ENCODE results near the gene TCEA2. TPM values are rescaled to one million over a fixed set of nuclear protein-coding genes. Genes with fewer than 3 reads are reported as not detected.

TCEA2 gene
- total and polyA plus RNA-seq, 2 of the 13 experiments (the other 11 are each of a cell fraction or from before 2014, with no cell fraction given), result 28.1 to 33.7 TPM

DNA sequence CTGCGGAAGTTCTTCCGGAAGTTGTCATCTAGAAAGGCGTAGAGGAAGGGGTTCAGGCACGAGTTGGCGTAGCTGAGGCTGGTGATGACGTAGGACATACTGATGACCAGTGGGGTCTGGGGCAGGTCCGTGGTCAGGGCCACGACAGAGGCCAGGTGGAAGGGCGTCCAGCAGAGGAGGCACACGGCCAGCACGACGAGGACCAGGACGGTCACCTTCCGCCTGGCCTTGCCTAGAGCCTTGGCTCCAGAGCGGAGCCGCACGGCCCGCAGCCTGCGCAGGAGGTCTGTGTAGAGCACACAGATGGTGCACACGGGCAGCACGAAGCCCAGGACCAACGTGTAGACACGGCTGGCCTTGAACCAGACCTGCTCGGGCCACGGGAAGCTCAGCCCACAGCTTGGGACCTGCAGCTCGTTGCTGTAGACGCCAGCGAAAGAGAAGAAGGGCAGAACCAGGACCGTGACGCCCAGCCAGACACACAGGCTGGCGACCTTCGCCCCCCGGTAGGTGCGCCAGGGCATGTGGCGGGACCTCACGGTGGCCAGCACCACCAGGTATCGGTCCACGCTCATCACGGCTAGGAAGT, 42.9 kb downstream of the TCEA2 start (continued):
- TF ChIP-seq, protein P1, sequence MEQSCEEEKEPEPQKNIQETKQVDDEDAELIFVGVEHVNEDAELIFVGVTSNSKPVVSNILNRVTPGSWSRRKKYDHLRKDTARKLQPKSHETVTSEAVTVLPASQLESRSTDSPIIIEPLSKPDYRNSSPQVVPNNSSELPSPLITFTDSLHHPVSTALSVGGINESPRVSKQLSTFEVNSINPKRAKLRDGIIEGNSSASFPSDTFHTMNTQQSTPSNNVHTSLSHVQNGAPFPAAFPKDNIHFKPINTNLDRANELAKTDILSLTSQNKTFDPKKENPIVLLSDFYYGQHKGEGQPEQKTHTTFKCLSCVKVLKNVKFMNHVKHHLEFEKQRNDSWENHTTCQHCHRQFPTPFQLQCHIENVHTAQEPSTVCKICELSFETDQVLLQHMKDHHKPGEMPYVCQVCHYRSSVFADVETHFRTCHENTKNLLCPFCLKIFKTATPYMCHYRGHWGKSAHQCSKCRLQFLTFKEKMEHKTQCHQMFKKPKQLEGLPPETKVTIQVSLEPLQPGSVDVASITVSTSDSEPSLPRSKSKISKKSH (CRISPR knock-in tag; IDR thresholded peaks at IDR 0.05; ENCODE audit: borderline replicate concordance), result 0 out of 2 replicates have a peak, but pooled peaks have one; percentile 38
- no peak for TF ChIP-seq RBM22 (optimal IDR thresholded peaks at IDR 0.05; ENCODE audit: low read length)

DNA sequence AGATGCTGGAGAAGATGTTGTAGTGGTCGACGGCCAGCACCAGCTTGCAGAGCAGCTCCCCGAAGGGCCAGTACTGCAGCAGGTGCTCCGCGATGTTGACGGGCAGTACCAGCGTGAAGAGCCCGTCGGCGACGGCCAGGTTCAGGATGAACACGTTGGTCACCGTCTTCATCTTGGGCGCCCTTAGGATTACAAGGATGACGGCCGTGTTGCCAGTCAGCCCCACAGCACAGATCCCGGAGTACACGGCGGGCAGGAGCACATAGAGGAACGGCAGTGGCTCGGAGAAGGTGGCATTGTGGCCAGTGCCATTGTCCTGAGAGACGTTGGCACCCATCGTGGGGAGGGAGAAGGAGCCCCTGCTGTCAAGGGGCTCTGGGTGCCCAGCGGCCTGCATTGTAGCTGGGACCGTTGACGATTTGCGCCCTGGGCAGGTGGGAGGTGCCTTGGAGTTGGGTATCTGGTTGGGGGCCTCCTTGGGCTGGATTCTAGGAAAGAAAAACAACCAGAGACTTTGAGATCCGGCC, 43.5 kb downstream of the TCEA2 start:
- H2AFZ ChIP-seq (ENCODE audit: low read length), result no peak overlapping the region
- peaks cover 37 to 85% of the 10 kb centered on the region in 2 experiments for H3K27me3 ChIP-seq (ENCODE audit: control insufficient read depth in 1 of 2, insufficient read depth in 2 of 2, low read length in 2 of 2)
- H4K20me1 ChIP-seq (ENCODE audit: insufficient read depth, low read length), result peaks cover 8% of the 10 kb centered on the region; the same call in 1 of the 2 replicates
- CTCF ChIA-PET (ENCODE audit: low intra/inter-chr PET ratio, low total read pairs), result no interaction called here
- POLR2A ChIA-PET, result no interaction called here
- no peaks in the 10 kb centered on the region for H3K79me2 ChIP-seq (ENCODE audit: insufficient read depth, low read length)
- ATAC-seq (no peak), FAIRE-seq (no peak), DNase-seq (ENCODE audit: low spot score) (no peak)
- no peak overlapping the region for H3K27ac ChIP-seq (ENCODE audit: extremely low read length, insufficient read depth, low read length)
- H3K9me3 ChIP-seq (ENCODE audit: low read length), result no peaks in the 10 kb centered on the region
- H3K36me3 ChIP-seq (replicated peaks in 1 of 2; ENCODE audit: control insufficient read depth in 1 of 2, insufficient read depth in 2 of 2, low read length in 2 of 2), result no peaks in the 10 kb centered on the region
- in situ Hi-C loops (cut with HindIII; ENCODE audit: extremely low pct_ligation_motif_present, low pct_unique_long_range_greater_than_20kb) (no loop called here), intact Hi-C loops (cut with micrococcal nuclease; ENCODE audit: unreplicated experiment) (no loop called here)
- no peak overlapping the region for H3K9ac ChIP-seq (ENCODE audit: insufficient read depth, low read depth, low read length)
- BruUV-seq (replicated peaks), result no TSS peak
- no peak overlapping the region for H3K4me2 ChIP-seq (ENCODE audit: low read depth, low read length)
- H3K4me3 ChIP-seq (replicated peaks in 1 of 3; ENCODE audit: insufficient read depth in 1 of 3, low read depth in 2 of 3, low read length in 3 of 3), result no peak overlapping the region
- WGBS (ENCODE audit: low lambda C conversion rate), result 43% methylated on average over 25 of the region's 28 CpGs
- peaks cover 15% of the 10 kb centered on the region for H3K4me1 ChIP-seq (ENCODE audit: insufficient read depth, low read length)
- no peak for TF ChIP-seq POLR2AphosphoS2 (IDR thresholded peaks at IDR 0.05; ENCODE audit: low read depth, low read length)
- 0 out of 2 replicates have a peak, but pooled peaks have one; percentile 30 for TF ChIP-seq HNRNPL (IDR thresholded peaks at IDR 0.05; ENCODE audit: low read depth, low read length)
